Measurements from ENCODE around the gene RUVBL1.

DNA sequence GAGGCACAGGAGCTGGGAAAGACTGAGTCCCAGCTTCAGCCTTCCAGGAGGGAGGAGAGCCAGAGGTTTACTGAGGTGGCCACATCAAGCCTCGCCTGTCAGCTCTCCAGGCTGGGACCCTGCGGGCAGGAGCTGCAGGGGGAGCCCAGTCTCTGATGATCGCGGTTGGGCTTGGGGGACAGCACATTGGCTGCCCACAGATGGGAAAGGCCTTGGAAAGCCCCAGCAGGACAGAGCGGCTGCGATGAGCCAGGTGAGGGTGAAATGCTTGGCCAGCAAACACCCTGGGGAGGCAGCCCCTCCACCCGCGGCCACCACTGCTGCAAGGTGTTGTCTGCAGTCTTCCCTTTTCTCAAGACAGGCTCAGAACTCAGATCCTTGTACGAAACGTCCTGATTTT, 40.2 kb downstream of the RUVBL1 start:
- TF ChIP-seq, protein P1, sequence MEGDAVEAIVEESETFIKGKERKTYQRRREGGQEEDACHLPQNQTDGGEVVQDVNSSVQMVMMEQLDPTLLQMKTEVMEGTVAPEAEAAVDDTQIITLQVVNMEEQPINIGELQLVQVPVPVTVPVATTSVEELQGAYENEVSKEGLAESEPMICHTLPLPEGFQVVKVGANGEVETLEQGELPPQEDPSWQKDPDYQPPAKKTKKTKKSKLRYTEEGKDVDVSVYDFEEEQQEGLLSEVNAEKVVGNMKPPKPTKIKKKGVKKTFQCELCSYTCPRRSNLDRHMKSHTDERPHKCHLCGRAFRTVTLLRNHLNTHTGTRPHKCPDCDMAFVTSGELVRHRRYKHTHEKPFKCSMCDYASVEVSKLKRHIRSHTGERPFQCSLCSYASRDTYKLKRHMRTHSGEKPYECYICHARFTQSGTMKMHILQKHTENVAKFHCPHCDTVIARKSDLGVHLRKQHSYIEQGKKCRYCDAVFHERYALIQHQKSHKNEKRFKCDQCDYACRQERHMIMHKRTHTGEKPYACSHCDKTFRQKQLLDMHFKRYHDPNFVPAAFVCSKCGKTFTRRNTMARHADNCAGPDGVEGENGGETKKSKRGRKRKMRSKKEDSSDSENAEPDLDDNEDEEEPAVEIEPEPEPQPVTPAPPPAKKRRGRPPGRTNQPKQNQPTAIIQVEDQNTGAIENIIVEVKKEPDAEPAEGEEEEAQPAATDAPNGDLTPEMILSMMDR (IDR thresholded peaks at IDR 0.05 in 4 of 5, conservative IDR thresholded peaks at IDR 0.05 in 1 of 5) = no peak
- no peak for TF ChIP-seq POLR2A (IDR thresholded peaks at IDR 0.05)

Data from gastrocnemius medialis (tissue), 4 donors.